Common myeloid progenitor, CD34-positive (primary cell): ENCODE data around the gene LCN6.
"Not testable (repeated sequence)": the region's sequence is repeated elsewhere in the genome, so short reads cannot be mapped to it uniquely, and the experiment has no call there.

ENCODE experiments used
- CTCF ChIA-PET: fragments of 350-600 bp; sonication (Branson Sonifier 250); formaldehyde crosslinking; loops from one replicate; lab custom pipeline; 2021; ENCODE audit warnings: antibody characterized with exemption; lab: Charles Lee
- POLR2A ChIA-PET: fragments of 350-600 bp; sonication (Branson Sonifier 250); formaldehyde crosslinking; loops from one replicate; lab custom pipeline; 2021; ENCODE audit warnings: antibody characterized with exemption; lab: Charles Lee
- DNase-seq, 3 donors: peaks; one replicate each; pipeline versions ENCODE4 v3.0.0 to v3.0.0-alpha.2; 2013
- H3K27ac ChIP-seq, 2 experiments: 1 replicate in 1 of 2; 2 replicates in 1 of 2; pipeline ENCODE4 v1.7.0; 2013; ENCODE audit warnings: inconsistent platforms in 2 of 2, low read length in 2 of 2, mild to moderate bottlenecking in 2 of 2, low read depth in 1 of 2, moderate library complexity in 1 of 2; ENCODE audit not compliant: severe bottlenecking in 2 of 2, insufficient read depth in 1 of 2, poor library complexity in 1 of 2
- H3K27me3 ChIP-seq, 5 experiments: replicated peaks in 2 of 5; 1 replicate in 3 of 5; 2 replicates in 2 of 5; pipeline versions ENCODE4 v1.6.1 to v1.7.0; 2013; ENCODE audit warnings: low read length in 4 of 5, mild to moderate bottlenecking in 2 of 5, moderate library complexity in 2 of 5, inconsistent platforms in 1 of 5; ENCODE audit not compliant: insufficient read depth in 5 of 5, control insufficient read depth in 4 of 5
- H3K36me3 ChIP-seq, 4 experiments: 1 replicate in 2 of 4; 2 replicates in 2 of 4; pipeline versions ENCODE4 v1.6.1 to v1.7.0; 2013; ENCODE audit warnings: low read length in 3 of 4, control low read depth in 1 of 4, mild to moderate bottlenecking in 1 of 4; ENCODE audit not compliant: control insufficient read depth in 4 of 4, insufficient read depth in 4 of 4
- H3K4me1 ChIP-seq, 4 experiments: 1 replicate in 3 of 4; 2 replicates in 1 of 4; pipeline versions ENCODE4 v1.6.1 to v1.7.1; 2013; ENCODE audit warnings: low read length in 3 of 4, mild to moderate bottlenecking in 3 of 4, control low read depth in 1 of 4, inconsistent platforms in 1 of 4, moderate library complexity in 1 of 4; ENCODE audit not compliant: control insufficient read depth in 4 of 4, insufficient read depth in 4 of 4; ENCODE audit errors: control extremely low read depth in 1 of 4
- H3K4me3 ChIP-seq, 7 experiments: 1 replicate in 4 of 7; 2 replicates in 3 of 7; pipeline versions ENCODE4 v1.5.1 to v1.7.0; 2013; ENCODE audit warnings: mild to moderate bottlenecking in 7 of 7, low read length in 6 of 7, moderate library complexity in 6 of 7, inconsistent platforms in 2 of 7, low read depth in 2 of 7, control low read depth in 1 of 7; ENCODE audit not compliant: insufficient read depth in 4 of 7, control insufficient read depth in 1 of 7; ENCODE audit errors: extremely low read depth in 1 of 7
- H3K9me3 ChIP-seq, 5 experiments: 1 replicate in 4 of 5; 2 replicates in 1 of 5; pipeline versions ENCODE4 v1.6.1 to v1.7.1; 2013; ENCODE audit warnings: low read length in 4 of 5, mild to moderate bottlenecking in 2 of 5, inconsistent platforms in 1 of 5, low read depth in 1 of 5, moderate library complexity in 1 of 5; ENCODE audit not compliant: control insufficient read depth in 4 of 5, insufficient read depth in 2 of 5; ENCODE audit errors: control extremely low read depth in 1 of 5
- WGBS: methylation state at CpG from one replicate; pipeline ENCODE4 v1.1.5; 2013; ENCODE audit not compliant: insufficient coverage; 5-methylcytosine and 5-hydroxymethylcytosine counted together

Gene LCN6

DNA sequence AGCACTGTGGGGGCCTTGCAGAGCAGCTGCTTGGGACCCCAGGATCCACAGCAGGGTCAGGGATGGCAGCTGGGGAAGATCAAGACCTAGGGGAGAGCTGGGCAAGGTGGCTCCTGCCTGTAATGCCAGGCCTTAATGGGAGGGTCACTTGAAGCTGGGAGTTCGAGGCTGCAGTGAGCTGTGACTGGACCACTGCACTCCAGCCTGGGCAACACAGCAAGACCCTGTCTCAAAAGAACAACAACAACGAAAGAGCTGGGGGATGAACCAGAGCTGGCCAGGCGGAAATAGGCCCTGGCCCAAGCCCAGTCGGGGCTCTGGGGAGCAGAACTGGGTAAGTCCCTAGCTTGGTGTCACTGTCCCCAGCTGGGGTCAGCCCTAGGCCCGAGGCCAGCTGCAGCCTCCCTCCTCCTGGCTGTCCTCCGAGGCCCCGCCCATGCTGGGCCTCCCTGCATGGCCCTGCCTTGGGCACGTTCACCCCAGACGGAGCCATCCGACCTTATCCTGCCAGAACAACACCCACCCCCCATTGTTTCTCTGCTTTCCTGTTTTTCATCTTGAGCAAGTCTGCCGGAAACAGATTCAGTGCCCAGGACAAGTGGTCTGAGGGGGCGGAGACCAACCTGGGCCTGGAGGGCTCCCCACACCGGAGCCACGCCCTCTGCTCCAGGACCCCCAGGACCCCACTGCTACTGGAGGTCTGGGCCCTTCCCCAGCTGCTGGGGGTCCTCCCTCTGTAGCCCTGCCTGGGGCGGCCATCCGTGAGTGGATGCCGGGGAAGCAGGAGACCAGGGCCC, 34.0 kb downstream of the LCN6 start:
- CTCF ChIA-PET: interaction anchor here (0.9 to 8.7 kb wide), 18 partner anchors 8 to 225 kb away, joined by 3 to 92 read pairs (median 4); partner anchors contain the start of gene LCN6
- 6% methylated on average over 14 of the region's 17 CpGs for WGBS
- H3K27ac ChIP-seq: peak overlapping the region; percentile 70 to 83
- no peaks in the 10 kb centered on the region for H3K27me3 ChIP-seq
- DNase-seq: peak; percentile 81 to 95 (median 90)
- POLR2A ChIA-PET: interaction anchor here (0.6 to 7.3 kb wide), 11 partner anchors 9 to 215 kb away, joined by 3 to 128 read pairs (median 5); partner anchors contain the start of gene EGFL7
- H3K36me3 ChIP-seq: peaks cover 2 to 19% (median 12%) of the 10 kb centered on the region in 4 experiments
- H3K9me3 ChIP-seq: no peaks in the 10 kb centered on the region
- H3K4me3 ChIP-seq: peak overlapping the region in 6 of 7 experiments; percentile 76 to 91 (median 82)
- H3K4me1 ChIP-seq: peaks cover 0 to 72% (median 69%) of the 10 kb centered on the region in 4 experiments

- Histone ChIP-seq H3K36me3 (peaks cover 2 to 15% (median 10%) of the 10 kb centered on the region in 4 experiments), H3K27ac (peak overlapping the region; percentile 70 to 83), H3K27me3 (no peaks in the 10 kb centered on the region), H3K4me3 (peak overlapping the region; percentile 60 to 91 (median 78)), H3K4me1 (peaks cover 0 to 65% (median 62%) of the 10 kb centered on the region in 4 experiments), H3K9me3 (no peaks in the 10 kb centered on the region)
- 2% methylated on average over 7 of the region's 8 CpGs for WGBS
- POLR2A ChIA-PET: interaction anchor here (0.6 to 7.3 kb wide), 13 partner anchors 8 to 215 kb away, joined by 3 to 128 read pairs (median 3); partner anchors contain the start of genes AGPAT2 and EGFL7
- CTCF ChIA-PET: interaction anchor here (0.7 to 8.7 kb wide), 16 partner anchors 8 to 224 kb away, joined by 3 to 92 read pairs (median 4); partner anchors contain the start of gene LCN6
- DNase-seq: peak in 1 of 3 donors; percentile 53
These were observed 34.8 kb downstream of the LCN6 start for GRCh38 chr9:136713550-136713949.

DNA sequence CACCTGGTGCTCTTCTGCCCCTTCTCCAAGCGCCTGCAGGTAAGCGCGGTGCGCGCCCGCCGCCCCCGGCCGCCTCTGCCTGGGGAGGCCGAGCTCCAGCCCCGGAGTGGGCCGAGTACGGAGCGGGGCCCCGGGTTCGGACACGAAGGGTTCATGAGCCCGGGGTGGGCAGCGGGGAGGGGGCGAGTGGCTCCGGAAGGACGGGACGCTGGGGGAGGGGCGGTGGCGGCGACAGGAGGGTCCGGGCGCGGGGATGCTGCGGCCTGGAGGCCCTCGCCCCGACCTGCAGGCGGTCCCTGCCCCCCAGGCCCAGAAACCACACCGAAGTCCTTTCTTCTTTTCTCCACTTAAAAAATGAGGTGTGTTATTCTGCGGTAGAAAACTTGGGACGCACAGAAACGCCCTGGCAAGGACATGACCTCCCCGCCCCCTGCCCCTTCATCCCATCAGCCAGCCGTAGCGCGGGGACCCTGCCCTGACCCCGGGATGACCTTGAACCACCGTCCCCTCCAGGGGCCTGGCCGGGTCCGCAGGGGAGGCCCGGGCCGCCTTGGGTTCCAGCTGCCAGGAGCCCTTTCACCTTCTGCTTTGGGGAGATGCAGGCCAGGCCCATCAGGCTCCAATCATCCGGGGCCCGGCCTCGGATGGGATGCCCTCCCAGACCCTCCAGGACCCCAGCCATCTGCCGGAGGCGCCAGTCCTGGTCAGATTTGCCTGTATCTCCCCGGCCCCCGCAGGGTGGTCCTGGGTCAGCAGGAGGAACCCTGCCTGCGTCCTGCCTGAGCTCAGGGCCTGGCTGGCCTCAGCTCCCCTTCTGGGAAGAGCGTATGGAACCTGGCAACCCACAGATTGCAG, 35.4 kb downstream of the LCN6 start:
- H3K9me3 ChIP-seq: no peaks in the 10 kb centered on the region
- H3K4me3 ChIP-seq: peak overlapping the region; percentile 60 to 91 (median 78)
- no peaks in the 10 kb centered on the region for H3K27me3 ChIP-seq
- H3K27ac ChIP-seq: peak overlapping the region; percentile 70 to 83
- DNase-seq: no peak
- 1% methylated on average over 22 of the region's 56 CpGs for WGBS
- ChIA-PET POLR2A (interaction anchor here (0.6 to 7.3 kb wide), 12 partner anchors 8 to 180 kb away, joined by 3 to 128 read pairs (median 4); partner anchors contain the start of genes AGPAT2 and EGFL7), CTCF (interaction anchor here (0.7 to 8.7 kb wide), 13 partner anchors 7 to 223 kb away, joined by 3 to 92 read pairs (median 4); partner anchors contain the start of gene LCN6)
- peaks cover 2 to 13% (median 7%) of the 10 kb centered on the region in 4 experiments for H3K36me3 ChIP-seq
- H3K4me1 ChIP-seq: peaks cover 0 to 58% (median 55%) of the 10 kb centered on the region in 4 experiments

- ChIA-PET POLR2A (interaction anchor here (0.8 to 4.7 kb wide), 5 partner anchors 9 to 48 kb away, joined by 3 to 99 read pairs (median 5); partner anchors contain the start of gene AGPAT2), CTCF (interaction anchor here (0.7 to 8.7 kb wide), 4 partner anchors 9 to 16 kb away, joined by 3 to 92 read pairs (median 8); no protein-coding TSS in a partner anchor)
- peaks cover 0 to 50% (median 47%) of the 10 kb centered on the region in 4 experiments for H3K4me1 ChIP-seq
- peak within 1 kb of the TSS; percentile 70 to 83 for H3K27ac ChIP-seq
- DNase-seq: peak; percentile 58 to 87 (median 78)
- no peaks in the 10 kb centered on the region for H3K27me3 ChIP-seq
- no peaks in the 10 kb centered on the region for H3K9me3 ChIP-seq
- peaks cover 0 to 10% (median 5%) of the 10 kb centered on the region in 4 experiments for H3K36me3 ChIP-seq
- peak within 1 kb of the TSS; percentile 60 to 91 (median 78) for H3K4me3 ChIP-seq
- WGBS: under 1% methylated on average over 92 of the region's 119 CpGs
These were observed 36.3 kb downstream of the LCN6 start, which contains the start of gene DIPK1B for GRCh38 chr9:136711751-136712689. Gene DIPK1B, plus strand, starts transcription at chr9:136712572. Its CDS starts 94 bp downstream, at chr9:136712666.

GRCh38 chr9:136711219-136711648, 37.1 kb downstream of the LCN6 start:
- H3K27ac ChIP-seq, H3K27me3 ChIP-seq, CTCF ChIA-PET, H3K9me3 ChIP-seq, H3K36me3 ChIP-seq: not testable (repeated sequence)
- Histone ChIP-seq H3K4me1 (peaks cover 0 to 44% (median 40%) of the 10 kb centered on the region in 4 experiments), H3K4me3 (peak overlapping the region in 5 of 7 experiments; percentile 71 to 91 (median 76))
- WGBS: no CpG with 5 or more reads among the region's 4 CpGs
- POLR2A ChIA-PET: interaction anchor here (0.8 to 4.7 kb wide), 4 partner anchors 10 to 47 kb away, joined by 3 to 99 read pairs (median 13); partner anchors contain the start of gene AGPAT2
- peak in 1 of 3 donors; percentile 41 for DNase-seq
